ENCODE data around the gene GPR37L1.
"Not testable (repeated sequence)": the region's sequence is repeated elsewhere in the genome, so short reads cannot be mapped to it uniquely, and the experiment has no call there.

Gene GPR37L1

DNA sequence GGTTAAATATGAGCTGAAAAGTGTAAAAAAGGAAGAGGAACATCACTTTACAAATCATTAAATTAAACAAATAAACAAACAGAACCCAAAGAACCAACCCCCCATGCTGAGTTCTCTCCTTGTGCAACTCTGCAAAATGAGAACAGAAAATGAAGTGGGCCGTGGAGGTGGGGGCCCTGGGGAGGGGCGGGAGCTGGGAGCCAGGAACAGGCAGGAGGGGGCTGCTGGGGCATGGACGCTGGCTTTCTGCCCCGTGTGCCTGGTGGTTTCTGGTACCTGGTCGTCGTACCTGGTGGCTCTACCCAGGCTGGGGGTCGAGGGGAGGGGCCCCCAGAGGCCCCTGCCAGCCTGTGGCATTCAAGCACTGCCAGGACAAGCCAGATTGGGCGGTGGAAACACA lies 10.8 kb downstream of the GPR37L1 start:
- no peak for DNase-seq (ENCODE audit: low read depth)

DNA sequence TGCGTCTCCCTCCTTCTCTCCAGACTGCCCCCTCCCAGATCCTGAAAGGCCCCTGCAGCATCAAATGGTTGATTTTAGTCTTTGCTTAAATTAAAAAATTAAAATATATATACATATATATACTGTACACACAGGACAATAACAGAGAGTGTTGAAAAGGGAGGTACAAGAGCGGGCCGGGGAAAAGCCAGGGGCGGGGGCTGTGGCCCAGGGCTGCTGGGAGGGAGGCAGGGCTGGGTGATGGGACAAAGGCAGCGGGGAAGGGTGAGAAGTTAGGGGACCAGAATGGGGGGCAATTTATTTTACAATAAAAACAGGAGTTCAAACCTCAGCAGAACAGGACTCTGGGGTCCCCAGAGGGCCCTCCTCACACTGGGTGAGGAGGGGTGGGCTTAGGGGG lies 11.3 kb downstream of the GPR37L1 start:
- DNase-seq (ENCODE audit: low read depth): no peak

DNA sequence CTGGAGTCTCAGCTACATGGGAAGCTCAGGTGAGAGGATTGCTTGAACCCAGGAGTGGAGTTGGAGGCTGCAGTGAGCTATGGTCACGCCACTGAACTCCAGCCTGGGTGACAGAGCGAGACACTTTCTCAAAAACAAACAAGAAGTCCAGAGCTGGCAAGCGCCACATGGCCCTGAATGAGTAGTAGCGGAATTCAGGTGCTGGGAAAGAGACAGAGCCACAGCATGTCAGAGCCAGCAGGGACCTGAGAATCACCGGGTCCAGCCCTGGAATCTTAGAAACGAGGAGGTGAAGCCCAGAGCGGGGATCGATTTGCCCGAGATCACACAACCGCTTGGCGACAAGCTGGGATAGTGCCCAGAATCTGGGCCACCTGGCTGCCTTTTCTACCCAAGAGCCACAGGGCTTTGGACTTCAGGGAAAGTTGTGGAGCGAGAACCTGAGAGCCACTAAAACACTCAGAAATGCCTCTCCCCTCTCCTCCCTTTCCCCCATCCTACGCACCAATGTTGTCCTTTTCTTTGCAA lies 12.0 kb downstream of the GPR37L1 start:
- DNase-seq (ENCODE audit: low read depth): no peak

DNA sequence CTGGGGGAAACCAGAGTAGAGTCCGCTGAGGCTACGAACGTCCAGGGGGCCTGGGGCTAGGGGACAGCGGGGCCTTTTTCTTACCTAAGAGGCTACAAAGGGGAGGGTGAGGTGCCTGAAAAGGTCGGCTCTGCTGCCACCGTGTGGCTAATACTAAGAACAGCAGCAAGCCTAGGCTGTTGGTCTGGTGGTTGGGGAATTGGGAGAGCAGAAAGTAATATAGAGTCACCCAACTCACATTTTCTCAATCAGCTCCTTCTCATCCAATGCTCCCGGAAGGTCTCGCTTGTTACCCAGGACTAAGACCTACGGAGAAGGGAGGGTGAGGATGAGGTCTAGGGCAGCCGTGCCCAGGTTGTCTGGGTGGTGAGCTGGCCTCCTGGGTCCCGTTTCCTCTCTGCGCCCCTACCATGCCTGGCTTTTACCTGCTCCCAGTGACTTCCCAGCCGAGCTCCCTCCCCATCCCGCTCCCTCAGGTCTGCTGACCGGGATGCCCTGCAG lies 12.6 kb downstream of the GPR37L1 start:
- peak; percentile 53 for DNase-seq (ENCODE audit: low read depth)

DNA sequence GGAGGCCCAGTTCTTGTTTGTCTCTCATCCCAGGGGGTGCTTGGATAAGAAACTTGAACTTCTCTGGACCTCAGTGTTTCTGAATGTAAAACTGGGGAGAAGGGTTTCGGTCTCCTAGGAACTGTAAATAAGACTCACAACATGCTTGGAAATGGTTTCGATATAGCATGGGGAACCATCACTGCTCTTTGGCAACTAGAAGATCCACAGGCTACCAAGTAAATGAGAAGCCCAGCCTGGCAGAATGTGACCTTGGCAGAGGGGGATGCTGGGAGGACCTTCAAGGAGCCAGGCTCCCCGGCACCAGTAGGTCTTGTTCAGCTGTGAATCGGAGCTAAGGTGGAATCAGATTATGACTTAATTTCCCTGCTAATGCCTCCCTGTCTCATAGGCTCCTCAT lies 18.1 kb downstream of the GPR37L1 start:
- DNase-seq (ENCODE audit: low read depth): no peak

DNA sequence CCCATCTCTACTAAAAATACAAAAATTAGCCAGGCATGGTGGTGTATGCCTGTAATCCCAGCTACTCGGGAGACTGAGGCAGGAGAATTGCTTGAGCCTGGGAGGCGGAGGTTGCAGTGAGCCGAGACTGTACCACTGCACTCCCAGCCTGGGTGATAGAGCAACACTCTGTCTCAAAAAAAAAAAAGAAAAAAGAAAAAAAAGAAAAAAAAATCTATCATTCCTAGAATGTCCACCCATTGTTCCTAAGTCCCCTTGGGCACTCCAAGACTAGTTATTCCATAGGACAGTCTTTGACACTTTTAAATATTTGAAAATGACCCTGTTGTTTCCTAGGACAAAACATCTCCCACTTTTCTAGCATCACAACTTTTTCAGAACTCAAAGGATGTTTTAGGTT lies 18.8 kb downstream of the GPR37L1 start:
- not testable (repeated sequence) for DNase-seq (ENCODE audit: low read depth)

DNA sequence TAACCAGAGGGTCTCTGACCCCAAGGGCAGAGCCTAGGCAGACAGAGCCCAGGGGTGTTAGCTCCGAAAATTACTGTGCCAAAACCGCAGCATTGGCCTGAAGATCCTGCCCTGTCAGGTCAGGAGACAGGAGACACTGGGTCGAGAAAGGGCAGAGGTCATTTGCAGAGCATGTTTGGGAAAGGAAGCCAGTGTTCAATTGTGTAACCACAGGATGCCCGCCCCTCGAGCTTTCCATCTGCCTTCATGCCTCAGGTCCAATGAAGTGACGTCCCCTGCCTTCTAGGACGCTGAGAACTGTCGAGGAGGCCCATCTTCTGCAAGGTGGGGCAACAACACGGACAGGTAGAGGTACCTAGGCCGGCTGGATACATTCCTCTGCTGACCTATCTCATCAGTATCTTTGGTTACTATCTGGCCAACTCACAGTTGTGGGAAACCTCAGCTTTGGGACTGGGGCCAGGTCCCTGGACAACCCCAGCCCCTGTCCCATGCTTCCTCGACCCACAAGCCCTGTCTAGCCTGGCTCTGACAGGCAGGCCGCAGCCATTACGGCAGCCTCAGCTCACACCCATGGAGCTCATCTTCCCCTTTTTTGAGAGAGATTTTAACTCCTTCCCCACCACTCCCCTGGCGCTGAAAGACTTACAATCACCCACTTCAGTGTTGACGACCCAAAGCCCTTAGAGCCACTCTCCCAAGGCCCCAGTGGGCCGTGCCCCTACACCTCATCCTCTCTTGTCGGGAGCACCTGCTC lies 20.5 kb downstream of the GPR37L1 start:
- no peak for DNase-seq (ENCODE audit: low read depth)

DNA sequence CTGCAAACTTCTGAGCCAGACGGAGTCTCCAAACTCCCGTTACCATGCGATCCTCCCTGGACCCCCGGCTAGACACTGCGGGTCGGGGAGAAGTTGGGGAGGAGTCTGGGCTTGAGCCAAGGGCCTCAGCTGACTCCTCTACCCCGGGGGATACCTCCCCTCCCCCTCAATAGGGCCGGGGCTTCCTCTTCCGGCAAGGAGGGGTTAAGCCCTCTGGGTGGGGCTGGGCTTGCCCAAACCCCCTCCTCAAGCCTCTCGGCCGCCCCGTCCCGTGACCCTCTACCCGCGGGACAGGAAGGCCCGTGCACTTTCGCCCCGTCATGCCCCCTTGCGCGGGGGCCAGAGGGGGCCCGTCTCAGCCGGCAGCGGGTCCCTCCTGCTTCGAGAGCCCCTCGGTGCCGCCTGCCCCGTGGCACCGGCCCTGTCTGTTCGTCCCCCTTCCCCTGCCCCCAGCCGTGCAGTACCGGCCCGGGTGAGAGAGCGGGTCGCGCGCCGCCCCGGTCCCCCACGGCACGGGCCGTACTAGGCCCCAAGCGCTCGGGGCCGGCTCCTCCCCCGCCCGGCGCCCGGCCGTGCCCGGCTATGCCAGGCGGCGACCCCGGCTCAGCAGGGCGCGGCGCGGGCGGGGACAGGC lies 21.2 kb downstream of the GPR37L1 start:
- DNase-seq (ENCODE audit: low read depth): no peak

DNA sequence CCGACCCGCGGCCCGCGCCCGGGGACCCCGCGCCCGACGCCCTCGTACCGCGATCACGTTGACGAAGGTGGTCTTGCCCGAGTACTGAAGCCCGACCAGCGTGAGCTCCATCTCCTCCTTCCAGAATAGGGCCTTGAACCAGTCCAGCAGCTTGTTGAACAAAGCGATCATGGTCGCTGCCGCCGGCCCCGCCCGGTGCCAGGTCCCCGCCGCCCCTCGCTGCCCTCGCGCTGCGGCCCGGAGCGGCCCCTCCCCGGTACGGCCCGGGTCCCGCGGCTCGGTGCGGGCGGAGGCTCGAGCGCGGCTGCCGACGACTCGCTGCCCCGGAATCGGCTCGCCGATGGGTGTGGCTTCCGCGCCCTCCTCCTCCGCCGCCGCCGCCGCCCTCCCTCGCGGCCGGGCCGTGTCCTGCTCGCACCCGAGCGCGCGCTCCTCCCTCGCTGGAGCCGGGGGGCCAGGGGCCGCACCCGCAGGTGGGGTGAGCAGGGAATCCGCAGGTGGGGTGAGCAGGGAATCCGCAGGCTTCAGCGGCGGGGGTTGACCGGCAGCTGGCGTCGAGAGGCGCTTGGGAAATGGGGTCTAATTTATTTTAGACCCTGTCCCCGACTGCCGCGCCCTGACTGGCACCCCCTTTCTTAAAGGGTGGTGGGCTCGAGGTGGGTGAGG lies 21.8 kb downstream of the GPR37L1 start, which contains the start of gene ARL8A:
TSS of gene ARL8A (minus strand) at position 336 of the 666 bp plus-strand sequence. CDS start at position 171, 165 bp downstream.
- DNase-seq (ENCODE audit: low read depth): peak; percentile 47

DNA sequence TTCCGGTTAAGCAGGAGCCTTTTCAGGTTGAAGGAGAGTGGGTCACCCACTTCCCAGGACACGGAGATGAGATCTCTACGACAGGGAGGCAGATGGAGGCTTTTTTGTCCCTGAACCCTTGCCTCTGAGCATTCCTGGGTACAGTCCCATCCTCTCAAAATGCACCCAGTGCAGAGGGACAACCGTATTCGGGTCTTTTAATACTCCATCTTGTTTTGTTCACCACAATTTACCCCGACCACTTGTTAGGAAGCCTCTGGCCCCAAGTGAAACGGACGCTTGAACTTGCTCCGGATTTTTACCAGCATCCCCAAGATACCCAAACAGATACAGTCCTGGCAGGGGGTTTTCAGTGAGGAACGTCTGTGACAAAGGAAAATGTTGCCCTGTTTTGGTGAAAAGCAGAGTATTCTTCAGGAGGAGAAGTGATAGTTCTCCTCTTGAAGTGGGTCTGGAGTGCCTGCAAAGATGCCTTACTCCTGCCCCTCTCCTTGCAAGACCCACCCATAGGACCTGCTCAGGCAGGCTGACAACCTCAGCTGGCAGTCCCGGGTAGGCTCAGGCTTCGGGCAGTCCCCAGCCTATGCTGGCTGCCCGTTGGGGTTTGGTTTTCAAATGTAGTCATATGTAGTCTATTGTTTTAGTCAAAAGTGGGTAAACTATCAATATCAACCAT lies 22.5 kb downstream of the GPR37L1 start:
- DNase-seq (ENCODE audit: low read depth): no peak

DNA sequence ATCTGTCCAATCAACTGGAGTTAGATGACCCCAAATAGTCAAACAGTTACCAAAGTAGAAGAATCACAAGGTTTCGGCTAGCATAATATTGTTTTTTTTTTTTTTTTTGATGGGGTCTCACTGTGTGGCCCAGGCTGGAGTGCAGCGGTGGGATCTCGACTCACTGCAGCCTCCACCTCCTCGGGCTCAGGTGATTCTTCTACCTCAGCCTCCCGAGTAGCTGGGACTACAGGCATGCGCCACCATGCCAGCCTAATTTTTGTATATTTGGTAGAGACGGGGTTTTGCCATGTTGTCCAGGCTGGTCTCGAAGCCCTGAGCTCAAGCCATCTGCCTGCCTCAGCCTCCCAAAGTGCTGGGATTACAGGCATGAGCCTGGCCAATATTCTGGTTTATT lies 23.0 kb downstream of the GPR37L1 start:
- not testable (repeated sequence) for DNase-seq (ENCODE audit: low read depth)

DNA sequence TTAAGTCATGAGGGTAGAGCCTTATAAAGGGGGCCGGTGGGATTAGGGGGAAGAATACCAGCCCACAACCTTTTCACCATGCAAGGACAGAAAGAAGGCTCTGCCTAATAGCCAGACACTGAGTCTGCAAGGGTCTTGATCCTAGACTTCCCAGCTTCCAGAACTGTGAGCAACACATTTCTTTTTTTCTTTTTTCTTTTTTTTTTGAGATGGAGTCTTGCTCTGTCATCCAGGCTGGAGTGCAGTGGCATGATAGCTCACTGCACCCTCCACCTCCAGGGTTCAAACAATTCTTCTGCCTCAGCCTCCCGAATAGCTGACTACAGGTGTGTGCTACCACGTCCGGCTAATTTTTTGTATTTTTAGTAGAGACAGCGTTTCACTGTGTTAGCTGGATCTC lies 23.6 kb downstream of the GPR37L1 start:
- no peak for DNase-seq (ENCODE audit: low read depth)

DNA sequence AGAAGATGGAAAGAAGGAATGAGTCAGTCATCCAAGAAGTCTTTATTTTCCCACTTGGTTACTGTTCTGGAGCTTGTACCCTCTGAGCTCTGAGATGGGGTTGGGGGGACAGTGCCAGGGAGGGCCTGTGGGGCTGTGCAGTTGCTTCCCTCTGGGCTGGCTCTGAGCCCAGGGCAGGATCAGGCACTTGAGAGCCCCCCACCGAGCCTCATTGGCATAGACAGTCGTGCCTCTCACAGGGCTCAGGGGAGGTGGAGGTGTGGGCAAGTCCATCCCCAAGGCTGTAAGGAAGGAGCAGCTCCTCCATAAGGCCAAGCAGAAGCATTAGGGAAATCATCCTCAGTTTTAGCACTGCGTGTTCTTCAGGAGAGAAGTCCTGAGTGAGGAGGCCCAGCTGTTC lies 24.3 kb downstream of the GPR37L1 start:
- no peak for DNase-seq (ENCODE audit: low read depth)

DNA sequence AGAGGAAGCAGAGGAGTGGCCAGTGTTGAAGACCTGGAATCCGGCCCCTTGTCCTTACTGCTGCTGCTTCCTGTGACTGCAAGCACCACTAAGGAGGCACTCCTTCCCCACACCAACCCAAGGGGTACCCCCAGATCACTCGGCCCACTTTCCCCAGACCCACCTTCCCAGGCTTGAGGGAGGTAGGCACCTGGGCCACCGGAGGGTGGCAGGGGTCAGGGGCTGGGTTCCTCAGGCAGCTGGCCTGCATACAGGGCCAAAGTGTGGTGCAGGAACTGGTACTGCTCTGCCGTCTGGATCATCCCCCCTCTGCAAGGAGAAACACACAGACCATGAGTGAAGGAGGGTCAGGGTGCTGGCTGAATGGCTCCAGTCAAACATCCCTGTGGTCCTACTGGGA lies 25.7 kb downstream of the GPR37L1 start:
- no peak for DNase-seq (ENCODE audit: low read depth)

DNA sequence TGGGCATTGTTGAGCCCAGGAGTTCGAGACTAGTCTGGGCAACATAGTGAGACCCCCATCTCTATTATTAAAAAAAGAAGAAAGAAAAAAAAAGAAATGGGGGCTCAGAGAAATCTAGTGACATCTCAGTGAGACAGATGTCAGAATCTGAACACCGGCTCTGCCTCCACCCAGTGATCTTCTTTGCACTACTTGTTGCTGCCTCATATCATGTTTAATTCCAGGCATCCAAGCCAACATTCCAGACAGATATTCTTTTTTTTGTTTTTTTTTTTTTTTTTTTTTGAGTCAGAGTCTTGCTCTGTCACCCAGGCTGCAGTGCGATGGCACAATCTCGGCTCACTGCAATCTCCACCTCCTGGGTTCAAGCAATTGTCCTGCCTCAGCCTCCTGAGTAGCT lies 26.8 kb downstream of the GPR37L1 start:
- peak; percentile 41 for DNase-seq (ENCODE audit: low read depth)

DNA sequence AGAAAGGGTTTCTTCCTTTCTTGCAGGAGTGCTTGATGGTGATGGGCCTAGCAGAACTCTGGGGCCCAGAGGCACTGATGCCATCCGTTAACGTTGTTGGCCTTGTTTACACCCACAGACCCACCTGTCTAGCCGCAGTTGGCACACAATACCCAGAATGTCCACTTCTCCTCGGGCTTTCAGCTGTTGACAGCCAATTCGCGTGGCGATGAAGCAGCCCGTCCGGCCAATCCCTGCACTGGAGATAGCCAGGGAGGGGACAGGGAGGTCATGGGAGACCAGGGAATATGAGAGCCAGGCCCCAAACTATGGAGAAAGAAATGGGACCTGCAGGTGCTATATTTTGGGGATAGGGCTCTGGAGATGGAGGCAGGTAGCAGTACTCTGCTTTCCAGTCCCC lies 27.5 kb downstream of the GPR37L1 start:
- no peak for DNase-seq (ENCODE audit: low read depth)

DNA sequence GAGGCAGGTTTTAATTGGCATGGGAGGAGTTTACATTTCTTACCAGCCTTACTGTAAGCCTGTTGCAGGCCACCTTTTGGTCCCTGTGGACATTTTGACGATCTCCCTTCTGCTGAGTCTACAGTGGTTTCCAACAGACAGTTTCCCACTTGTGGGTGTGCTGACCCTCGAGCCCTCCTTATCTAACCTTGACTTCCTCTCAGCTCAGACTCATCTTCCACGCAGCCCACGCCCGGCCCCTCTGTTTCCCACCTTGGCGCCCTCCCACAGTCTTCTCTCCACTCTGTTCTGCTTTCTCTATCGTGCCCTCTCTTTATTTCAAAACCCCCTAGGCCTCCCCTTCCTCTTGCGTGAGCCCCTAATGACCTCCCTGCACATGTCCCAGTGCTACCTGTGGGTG lies 27.9 kb downstream of the GPR37L1 start:
- DNase-seq (ENCODE audit: low read depth): no peak

DNA sequence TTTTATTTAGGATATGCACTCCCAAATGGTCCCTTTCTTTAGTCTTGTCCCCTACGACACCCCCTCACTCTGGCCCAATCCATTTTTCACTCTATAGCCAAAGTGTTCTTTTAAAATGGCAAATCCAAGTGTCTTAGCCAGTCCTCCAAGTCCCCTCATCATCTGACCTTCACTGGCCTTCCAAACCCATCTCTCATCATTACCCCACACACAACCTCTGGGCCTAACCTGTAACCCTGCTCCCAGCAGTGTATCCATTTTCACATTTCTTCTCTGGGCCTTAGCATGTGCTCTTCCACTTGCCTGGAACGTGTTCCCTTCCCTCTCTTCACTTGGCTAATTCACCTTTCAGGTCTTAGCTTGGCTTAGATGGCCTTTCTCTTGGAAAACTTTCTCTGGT lies 28.3 kb downstream of the GPR37L1 start:
- DNase-seq (ENCODE audit: low read depth): no peak

DNA sequence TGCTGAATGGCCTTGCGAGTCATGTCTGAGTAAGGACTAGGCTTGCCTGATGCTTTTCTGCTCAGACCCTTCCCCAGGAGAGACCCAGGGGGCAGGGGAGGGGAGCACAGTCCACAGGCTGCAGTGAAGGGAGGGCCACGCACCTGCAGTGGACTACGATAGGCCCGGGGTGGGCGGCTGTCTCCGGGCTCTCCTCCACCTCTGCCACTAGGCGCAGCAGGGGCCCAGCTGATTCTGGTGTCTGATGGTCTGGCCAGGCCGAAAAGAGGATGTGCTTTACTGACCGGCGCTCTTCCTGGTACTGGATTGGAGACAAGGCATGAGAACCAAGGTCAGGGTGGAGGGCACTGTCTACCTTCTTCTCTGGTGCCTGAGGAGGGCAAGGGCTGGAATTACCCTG lies 29.7 kb downstream of the GPR37L1 start:
- no peak for DNase-seq (ENCODE audit: low read depth)

DNA sequence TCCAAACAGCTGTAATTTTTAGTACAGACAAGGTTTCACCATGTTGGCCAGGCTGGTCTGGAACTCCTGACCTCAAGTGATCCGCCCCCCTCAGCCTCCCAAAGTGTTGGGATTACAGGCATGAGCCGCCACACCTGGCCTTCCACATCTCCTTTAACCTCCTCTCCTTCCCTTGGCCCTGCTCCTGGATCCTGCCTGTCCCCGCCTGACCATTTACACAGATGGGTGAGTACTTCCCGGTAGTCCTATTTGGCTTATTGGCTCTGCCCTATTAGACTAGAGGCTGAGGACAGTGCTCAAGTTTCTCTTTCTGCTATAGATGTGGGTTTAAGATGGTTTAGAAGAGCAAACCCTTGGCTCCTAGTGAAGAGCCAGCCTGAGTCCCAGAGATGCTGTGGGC lies 30.6 kb downstream of the GPR37L1 start:
- DNase-seq (ENCODE audit: low read depth): no peak

DNA sequence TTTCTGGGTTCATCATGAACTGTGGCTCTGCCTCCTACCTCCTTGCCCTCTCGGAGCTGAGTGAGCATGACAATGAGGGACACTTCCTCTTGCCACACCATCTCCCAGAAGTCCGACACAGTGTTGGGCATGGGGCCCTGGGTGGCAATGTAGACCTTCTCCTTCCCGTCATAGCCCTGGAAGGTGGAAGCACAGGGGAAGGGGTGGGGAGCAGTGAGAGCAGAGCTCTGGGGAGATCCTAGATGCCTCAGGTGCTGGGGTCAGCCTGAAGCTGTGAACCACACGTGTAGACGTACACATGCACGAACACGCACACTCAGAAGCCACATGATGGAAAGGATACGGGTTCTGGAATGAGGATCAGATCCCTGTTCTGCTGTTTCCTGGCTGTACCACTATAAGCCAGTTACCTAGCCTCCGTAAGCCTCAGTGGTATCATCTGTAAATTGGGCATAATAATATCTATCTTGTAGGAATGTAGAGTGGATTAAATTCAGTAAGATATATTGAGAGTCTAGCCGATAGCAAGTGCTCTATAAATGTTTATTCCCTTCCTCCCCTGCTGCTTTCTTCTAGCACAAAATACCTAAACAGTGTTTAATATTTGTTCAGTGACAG lies 31.5 kb downstream of the GPR37L1 start:
- no peak for DNase-seq (ENCODE audit: low read depth)

All from fibroblast of gingiva (primary cell).